ENCODE results near the gene CEACAM1. TPM values are rescaled to one million over a fixed set of nuclear protein-coding genes. Genes with fewer than 3 reads are reported as not detected.

CEACAM1 gene
- total RNA-seq, 3 donors from 2014 or later (not counting 1 experiment from before 2014, with no cell fraction given), result 1.3 to 1.9 TPM; not detected in 1

DNA sequence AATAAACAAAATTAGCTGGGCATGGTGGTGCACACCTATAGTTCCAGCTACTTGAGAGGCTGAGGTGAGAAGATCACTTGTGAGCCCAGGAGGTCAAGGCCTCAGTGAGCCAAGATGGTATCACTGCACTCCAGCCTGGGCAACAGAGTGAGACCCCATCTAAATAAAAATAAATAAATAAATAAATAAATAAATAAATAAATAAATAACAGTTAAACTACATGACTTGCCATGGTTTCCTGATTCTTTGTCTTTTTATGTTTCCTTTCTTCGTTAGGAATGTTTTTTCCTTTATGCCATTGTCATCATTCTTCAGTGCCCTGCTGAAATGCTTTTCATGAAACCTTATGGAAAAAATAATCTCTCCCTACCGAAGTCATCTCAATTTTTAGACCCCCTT is 50.3 kb downstream of the CEACAM1 start:
- DNase-seq, result no peak
- TF ChIP-seq, protein P1, sequence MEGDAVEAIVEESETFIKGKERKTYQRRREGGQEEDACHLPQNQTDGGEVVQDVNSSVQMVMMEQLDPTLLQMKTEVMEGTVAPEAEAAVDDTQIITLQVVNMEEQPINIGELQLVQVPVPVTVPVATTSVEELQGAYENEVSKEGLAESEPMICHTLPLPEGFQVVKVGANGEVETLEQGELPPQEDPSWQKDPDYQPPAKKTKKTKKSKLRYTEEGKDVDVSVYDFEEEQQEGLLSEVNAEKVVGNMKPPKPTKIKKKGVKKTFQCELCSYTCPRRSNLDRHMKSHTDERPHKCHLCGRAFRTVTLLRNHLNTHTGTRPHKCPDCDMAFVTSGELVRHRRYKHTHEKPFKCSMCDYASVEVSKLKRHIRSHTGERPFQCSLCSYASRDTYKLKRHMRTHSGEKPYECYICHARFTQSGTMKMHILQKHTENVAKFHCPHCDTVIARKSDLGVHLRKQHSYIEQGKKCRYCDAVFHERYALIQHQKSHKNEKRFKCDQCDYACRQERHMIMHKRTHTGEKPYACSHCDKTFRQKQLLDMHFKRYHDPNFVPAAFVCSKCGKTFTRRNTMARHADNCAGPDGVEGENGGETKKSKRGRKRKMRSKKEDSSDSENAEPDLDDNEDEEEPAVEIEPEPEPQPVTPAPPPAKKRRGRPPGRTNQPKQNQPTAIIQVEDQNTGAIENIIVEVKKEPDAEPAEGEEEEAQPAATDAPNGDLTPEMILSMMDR (IDR thresholded peaks at IDR 0.05), result no peak
- Histone ChIP-seq H3K9me3 (ENCODE audit: control insufficient read depth, insufficient read depth, low read length) (no peaks in the 10 kb centered on the region), H3K27ac (ENCODE audit: low read length) (no peak overlapping the region), H3K4me3 (ENCODE audit: low read length) (no peak overlapping the region), H3K27me3 (ENCODE audit: control insufficient read depth, insufficient read depth, low read length) (no peaks in the 10 kb centered on the region), H3K36me3 (ENCODE audit: control insufficient read depth, insufficient read depth, low read length) (no peaks in the 10 kb centered on the region), H3K4me1 (ENCODE audit: control insufficient read depth, insufficient read depth, low read length) (no peaks in the 10 kb centered on the region)
- no peaks in the 10 kb centered on the region for H3K9me3 Mint-ChIP-seq
- no peak for ATAC-seq
- peaks cover 0 to 2% of the 10 kb centered on the region in 2 donors for H3K27me3 Mint-ChIP-seq (ENCODE audit: low read depth in 2 of 2)
- WGBS (ENCODE audit: insufficient coverage), result 100% methylated on average over 1 of the region's 2 CpGs
- no peak overlapping the region for H3K4me3 Mint-ChIP-seq
- no peaks in the 10 kb centered on the region for H3K36me3 Mint-ChIP-seq
- H3K27ac Mint-ChIP-seq, result no peak overlapping the region
- intact Hi-C loops (cut with micrococcal nuclease), result no loop called here
- peaks cover 6 to 14% of the 10 kb centered on the region in 2 donors for H3K4me1 Mint-ChIP-seq

DNA sequence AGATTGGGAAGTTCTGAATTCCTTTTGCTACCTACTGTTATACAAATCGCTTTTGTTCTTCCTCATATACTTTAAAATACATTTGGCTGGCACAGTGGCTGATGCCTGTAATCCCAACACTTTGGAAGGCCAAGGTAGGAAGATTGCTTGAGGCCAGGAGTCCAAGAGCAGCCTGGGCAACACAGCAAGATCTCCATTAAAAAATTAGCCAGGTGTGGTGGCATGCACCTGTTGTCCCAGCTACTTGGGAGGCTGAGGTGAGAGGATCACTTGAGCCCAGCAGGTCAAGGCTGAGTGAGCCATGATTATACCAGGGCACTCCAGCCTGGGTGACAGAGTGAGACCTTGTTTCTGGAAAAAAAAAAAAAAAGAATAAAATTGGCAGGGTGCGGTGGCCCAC is 51.2 kb downstream of the CEACAM1 start:
- peaks cover 0 to 4% of the 10 kb centered on the region in 2 donors for H3K27me3 Mint-ChIP-seq (ENCODE audit: low read depth in 2 of 2)
- H3K9me3 Mint-ChIP-seq, result no peaks in the 10 kb centered on the region
- H3K9me3 ChIP-seq (ENCODE audit: control insufficient read depth, insufficient read depth, low read length), result no peaks in the 10 kb centered on the region
- H3K27ac Mint-ChIP-seq, result no peak overlapping the region
- H3K36me3 Mint-ChIP-seq, result no peaks in the 10 kb centered on the region
- no peak overlapping the region for H3K4me3 Mint-ChIP-seq
- intact Hi-C loops (cut with micrococcal nuclease), result no loop called here
- H3K27me3 ChIP-seq (ENCODE audit: control insufficient read depth, insufficient read depth, low read length), result no peaks in the 10 kb centered on the region
- no peak overlapping the region for H3K27ac ChIP-seq (ENCODE audit: low read length)
- peaks cover 6 to 14% of the 10 kb centered on the region in 2 donors for H3K4me1 Mint-ChIP-seq
- no peaks in the 10 kb centered on the region for H3K4me1 ChIP-seq (ENCODE audit: control insufficient read depth, insufficient read depth, low read length)
- no peak for ATAC-seq
- no peak for DNase-seq
- WGBS (ENCODE audit: insufficient coverage), result 92% methylated on average over 2 of the region's 2 CpGs
- no peaks in the 10 kb centered on the region for H3K36me3 ChIP-seq (ENCODE audit: control insufficient read depth, insufficient read depth, low read length)
- H3K4me3 ChIP-seq (ENCODE audit: low read length), result no peak overlapping the region
- TF ChIP-seq, protein P1 (IDR thresholded peaks at IDR 0.05), result no peak

DNA sequence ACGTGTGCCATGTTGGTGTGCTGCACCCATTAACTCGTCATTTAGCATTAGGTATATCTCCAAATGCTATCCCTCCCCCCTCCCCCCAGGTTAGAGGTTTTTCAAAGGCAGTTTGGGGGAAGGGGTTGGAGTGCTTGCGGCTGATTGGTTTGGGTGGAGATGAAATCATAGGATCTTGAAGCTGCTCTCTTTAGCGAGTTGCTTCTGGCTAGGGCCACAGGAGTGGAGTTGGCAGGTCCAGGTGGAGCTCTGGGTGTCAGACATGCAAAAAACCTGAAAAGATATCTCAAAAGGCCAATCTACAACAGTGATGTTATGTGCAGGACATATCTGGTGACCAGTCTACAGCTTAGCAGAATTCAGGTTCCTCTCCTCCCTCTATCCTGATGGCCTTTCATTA is 52.9 kb downstream of the CEACAM1 start:
- no peaks in the 10 kb centered on the region for H3K36me3 Mint-ChIP-seq
- H3K27me3 Mint-ChIP-seq (ENCODE audit: low read depth in 2 of 2), result peaks cover 0 to 4% of the 10 kb centered on the region in 2 donors
- no peaks in the 10 kb centered on the region for H3K4me1 ChIP-seq (ENCODE audit: control insufficient read depth, insufficient read depth, low read length)
- no peaks in the 10 kb centered on the region for H3K9me3 Mint-ChIP-seq
- no peaks in the 10 kb centered on the region for H3K36me3 ChIP-seq (ENCODE audit: control insufficient read depth, insufficient read depth, low read length)
- DNase-seq, result no peak
- H3K4me3 ChIP-seq (ENCODE audit: low read length), result no peak overlapping the region
- ATAC-seq, result no peak
- WGBS (ENCODE audit: insufficient coverage), result 86% methylated on average over 2 of the region's 4 CpGs
- intact Hi-C loops (cut with micrococcal nuclease), result no loop called here
- H3K4me1 Mint-ChIP-seq, result peaks cover 0 to 1% of the 10 kb centered on the region in 2 donors
- TF ChIP-seq, protein P1 (IDR thresholded peaks at IDR 0.05), result no peak
- no peaks in the 10 kb centered on the region for H3K9me3 ChIP-seq (ENCODE audit: control insufficient read depth, insufficient read depth, low read length)
- no peaks in the 10 kb centered on the region for H3K27me3 ChIP-seq (ENCODE audit: control insufficient read depth, insufficient read depth, low read length)
- no peak overlapping the region for H3K27ac ChIP-seq (ENCODE audit: low read length)
- H3K27ac Mint-ChIP-seq, result no peak overlapping the region
- H3K4me3 Mint-ChIP-seq, result no peak overlapping the region

DNA sequence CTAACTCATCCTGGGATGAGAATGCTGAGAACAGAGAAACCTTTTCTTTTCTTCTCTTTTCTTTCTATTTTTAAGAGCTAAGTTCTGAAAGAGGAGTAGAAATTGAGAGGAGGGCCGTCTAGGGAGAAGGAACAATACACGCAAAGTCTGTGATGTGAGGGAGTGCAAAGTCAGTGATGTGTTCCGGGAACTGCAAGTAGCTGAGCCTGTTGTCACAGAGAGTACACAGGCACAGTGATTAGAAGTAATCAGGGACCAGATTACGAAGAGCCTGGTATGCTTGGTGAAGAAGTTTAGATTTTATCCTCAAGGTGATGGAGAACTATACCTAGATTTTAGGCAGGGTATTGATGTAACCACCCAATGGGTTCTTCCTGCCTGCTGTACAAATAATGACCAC is 53.5 kb downstream of the CEACAM1 start:
- no peak for ATAC-seq
- Histone ChIP-seq H3K36me3 (ENCODE audit: control insufficient read depth, insufficient read depth, low read length) (no peaks in the 10 kb centered on the region), H3K27me3 (ENCODE audit: control insufficient read depth, insufficient read depth, low read length) (no peaks in the 10 kb centered on the region), H3K4me1 (ENCODE audit: control insufficient read depth, insufficient read depth, low read length) (no peaks in the 10 kb centered on the region), H3K4me3 (ENCODE audit: low read length) (no peak overlapping the region), H3K9me3 (ENCODE audit: control insufficient read depth, insufficient read depth, low read length) (no peaks in the 10 kb centered on the region), H3K27ac (ENCODE audit: low read length) (no peak overlapping the region)
- Mint-ChIP-seq H3K9me3 (no peaks in the 10 kb centered on the region), H3K4me1 (peaks cover 0 to 3% of the 10 kb centered on the region in 2 donors), H3K4me3 (no peak overlapping the region), H3K27me3 (ENCODE audit: low read depth in 2 of 2) (peaks cover 0 to 4% of the 10 kb centered on the region in 2 donors), H3K36me3 (no peaks in the 10 kb centered on the region), H3K27ac (no peak overlapping the region)
- intact Hi-C loops (cut with micrococcal nuclease), result no loop called here
- 91% methylated on average over 4 of the region's 4 CpGs for WGBS (ENCODE audit: insufficient coverage)
- TF ChIP-seq, protein P1 (IDR thresholded peaks at IDR 0.05), result no peak
- no peak for DNase-seq
